Measurements from ENCODE around the gene GLB1L2. TPM values are rescaled to one million over a fixed set of nuclear protein-coding genes. Genes with fewer than 3 reads are reported as not detected.

The GLB1L2 gene
- polyA plus RNA-seq, 1 of the 3 experiments (the other 2 are of a cell fraction) = 3.4 TPM

- WGBS (ENCODE audit: low lambda C conversion rate) = 67% methylated on average over 12 of the region's 22 CpGs
- H3K79me2 ChIP-seq (ENCODE audit: insufficient read depth) = no peaks in the 10 kb centered on the region
- no peak for DNase-seq
- no peaks in the 10 kb centered on the region for H3K36me3 ChIP-seq (replicated peaks in 1 of 2; ENCODE audit: control insufficient read depth in 1 of 2, insufficient read depth in 2 of 2, low read length in 1 of 2)
- no peak overlapping the region for H3K27ac ChIP-seq (ENCODE audit: low read depth in 2 of 2, low read length in 1 of 2)
- TF ChIP-seq TCF12 (IDR thresholded peaks at IDR 0.05) (no peak), GABPA (IDR thresholded peaks at IDR 0.05; ENCODE audit: low read depth) (no peak), FOSL2 (IDR thresholded peaks at IDR 0.05; ENCODE audit: borderline replicate concordance, low read depth) (no peak), MXI1 (IDR thresholded peaks at IDR 0.05; ENCODE audit: low read depth, low read length) (no peak), EP300 (IDR thresholded peaks at IDR 0.05; ENCODE audit: borderline replicate concordance in 1 of 2, low read depth in 1 of 2, low read length in 1 of 2) (no peak), POLR2AphosphoS5 (IDR thresholded peaks at IDR 0.05; ENCODE audit: low read depth, low read length) (no peak), TAF1 (IDR thresholded peaks at IDR 0.05; ENCODE audit: borderline replicate concordance, low read depth, low read length) (no peak), FOXJ3 (CRISPR knock-in tag; IDR thresholded peaks at IDR 0.05) (no peak), EZH2phosphoT487 (IDR thresholded peaks at IDR 0.05; ENCODE audit: borderline replicate concordance, low read depth) (no peak), CTCF (IDR thresholded peaks at IDR 0.05) (no peak), ZBTB33 (IDR thresholded peaks at IDR 0.05; ENCODE audit: borderline replicate concordance, low read depth) (no peak), REST (IDR thresholded peaks at IDR 0.05; ENCODE audit: low read depth, low read length) (no peak), USF2 (IDR thresholded peaks at IDR 0.05; ENCODE audit: borderline replicate concordance, low read depth, low read length) (no peak)
- no peak overlapping the region for H3K4me2 ChIP-seq
- no peak overlapping the region for H3K9ac ChIP-seq
- H3F3A ChIP-seq (replicated peaks; ENCODE audit: insufficient read depth) = no peaks in the 10 kb centered on the region
- no peak overlapping the region for H3K4me3 ChIP-seq (ENCODE audit: low read depth in 2 of 2, low read length in 1 of 2)
- H2AFZ ChIP-seq (ENCODE audit: low read depth) = no peak overlapping the region
- no peaks in the 10 kb centered on the region for H3K4me1 ChIP-seq (ENCODE audit: control insufficient read depth in 1 of 2, insufficient read depth in 2 of 2, low read depth in 1 of 2, low read length in 1 of 2)
- POLR2A ChIA-PET = no interaction called here
- no peaks in the 10 kb centered on the region for H3K9me3 ChIP-seq
- H3K9me2 ChIP-seq = no peaks in the 10 kb centered on the region
- CTCF ChIA-PET = interaction anchor here (1.6 to 2.1 kb wide), 2 partner anchors 12 to 16 kb away, joined by 4 to 8 read pairs; no protein-coding TSS in a partner anchor
- H4K20me1 ChIP-seq (ENCODE audit: insufficient read depth) = no peaks in the 10 kb centered on the region
- no peaks in the 10 kb centered on the region for H3K27me3 ChIP-seq (ENCODE audit: insufficient read depth)
These were observed 39.8 kb downstream of the GLB1L2 start for GRCh38 chr11:134371436-134372185.
